Measurements from ENCODE around the gene CLDN22.
"Not testable (repeated sequence)": the region's sequence is repeated elsewhere in the genome, so short reads cannot be mapped to it uniquely, and the experiment has no call there.

CLDN22 gene

GRCh38 chr4:183324619-183325018, 4.5 kb upstream of the CLDN22 start:
- DNase-seq, result no peak

GRCh38 chr4:183324056-183324455, 4.0 kb upstream of the CLDN22 start:
- not testable (repeated sequence) for DNase-seq

GRCh38 chr4:183323295-183323694, 3.2 kb upstream of the CLDN22 start:
- no peak for DNase-seq

GRCh38 chr4:183322326-183322725, 2.2 kb upstream of the CLDN22 start, which contains the start of gene CLDN24:
Gene CLDN24, minus strand, starts transcription at chr4:183322426. Its CDS starts 0 bp downstream, at chr4:183322426.
- DNase-seq, result no peak

- no peak for DNase-seq
Measured at GRCh38 chr4:183321516-183321915, 1.4 kb upstream of the CLDN22 start.

GRCh38 chr4:183321079-183321478, 1.0 kb upstream of the CLDN22 start:
- DNase-seq, result no peak

GRCh38 chr4:183318656-183319055, 1.4 kb downstream of the CLDN22 start:
- no peak for DNase-seq

GRCh38 chr4:183314806-183315205, 5.3 kb downstream of the CLDN22 start:
- no peak for DNase-seq

- no peak for DNase-seq
Measured at GRCh38 chr4:183314336-183314735, 5.7 kb downstream of the CLDN22 start.

GRCh38 chr4:183312841-183313240, 7.2 kb downstream of the CLDN22 start:
- no peak for DNase-seq

- no peak for DNase-seq
Measured at GRCh38 chr4:183306811-183307210, 13.3 kb downstream of the CLDN22 start.

- no peak for DNase-seq
Measured at GRCh38 chr4:183304538-183304937, 15.5 kb downstream of the CLDN22 start.

- no peak for DNase-seq
Measured at GRCh38 chr4:183304067-183304466, 16.0 kb downstream of the CLDN22 start.

- DNase-seq, result no peak
Measured at GRCh38 chr4:183303301-183303700, 16.8 kb downstream of the CLDN22 start.

GRCh38 chr4:183300655-183301054, 19.4 kb downstream of the CLDN22 start:
- no peak for DNase-seq

GRCh38 chr4:183300070-183300469, 20.0 kb downstream of the CLDN22 start:
- DNase-seq, result no peak

- DNase-seq, result no peak
Measured at GRCh38 chr4:183299464-183299863, 20.6 kb downstream of the CLDN22 start.

- DNase-seq, result no peak
Measured at GRCh38 chr4:183297675-183298074, 22.4 kb downstream of the CLDN22 start.

- DNase-seq, result no peak
Measured at GRCh38 chr4:183295711-183296110, 24.4 kb downstream of the CLDN22 start.

GRCh38 chr4:183291070-183291469, 29.0 kb downstream of the CLDN22 start:
- no peak for DNase-seq

- DNase-seq, result no peak
Measured at GRCh38 chr4:183289688-183290087, 30.4 kb downstream of the CLDN22 start.

GRCh38 chr4:183288955-183289354, 31.1 kb downstream of the CLDN22 start:
- DNase-seq, result no peak

GRCh38 chr4:183287677-183288076, 32.4 kb downstream of the CLDN22 start:
- DNase-seq, result no peak

- DNase-seq, result no peak
Measured at GRCh38 chr4:183287309-183287659, 32.8 kb downstream of the CLDN22 start.

- DNase-seq, result no peak
Measured at GRCh38 chr4:183286590-183287308, 33.3 kb downstream of the CLDN22 start.

All from right kidney (tissue), 1 donor.